Subcutaneous abdominal adipose tissue (tissue), 5 donors: ENCODE data around the gene GATD1.

Experiments used
- H3K27ac ChIP-seq: one replicate; pipeline ENCODE4 v1.7.0; 2013; ENCODE audit warnings: low read depth, mild to moderate bottlenecking, inconsistent platforms, low read length, moderate library complexity
- H3K27me3 ChIP-seq, 5 donors: one replicate each; pipeline ENCODE4 v1.7.0; 2013; ENCODE audit warnings: low read length in 5 of 5, inconsistent platforms in 1 of 5; ENCODE audit not compliant: control insufficient read depth in 5 of 5, insufficient read depth in 4 of 5
- H3K36me3 ChIP-seq, 5 donors: one replicate each; pipeline ENCODE4 v1.7.0; 2013; ENCODE audit warnings: low read length in 5 of 5; ENCODE audit not compliant: control insufficient read depth in 5 of 5, insufficient read depth in 5 of 5
- H3K4me1 ChIP-seq, 5 donors: one replicate each; pipeline ENCODE4 v1.7.0; 2013; ENCODE audit warnings: low read length in 5 of 5, mild to moderate bottlenecking in 3 of 5, moderate library complexity in 1 of 5; ENCODE audit not compliant: control insufficient read depth in 5 of 5, insufficient read depth in 5 of 5
- H3K4me3 ChIP-seq, 5 donors: one replicate each; pipeline ENCODE4 v1.7.0; 2013; ENCODE audit warnings: low read length in 5 of 5, low read depth in 1 of 5
- H3K9ac ChIP-seq, 5 donors: one replicate each; pipeline ENCODE4 v1.7.0; 2013; ENCODE audit warnings: low read length in 5 of 5, mild to moderate bottlenecking in 4 of 5, moderate library complexity in 3 of 5
- H3K9me3 ChIP-seq, 5 donors: one replicate each; pipeline ENCODE4 v1.7.0; 2013; ENCODE audit warnings: low read length in 5 of 5; ENCODE audit not compliant: control insufficient read depth in 5 of 5
- donor health status: healthy.
- donor health status: healthy.
- donor health status: healthy.
- donor health status: healthy.
- donor health status: healthy.

The GATD1 gene

GRCh38 chr11:795634-796564, 18.6 kb upstream of the GATD1 start:
- Histone ChIP-seq H3K4me3 (peak overlapping the region; percentile 71 to 80 (median 75)), H3K27me3 (no peaks in the 10 kb centered on the region), H3K36me3 (peaks cover 0 to 33% (median 15%) of the 10 kb centered on the region in 5 donors), H3K27ac (peak overlapping the region; percentile 69), H3K4me1 (peaks cover 1 to 53% (median 35%) of the 10 kb centered on the region in 5 donors), H3K9ac (peak overlapping the region in 4 of 5 donors; percentile 57 to 86 (median 74)), H3K9me3 (no peaks in the 10 kb centered on the region)

GRCh38 chr11:794766-795633, 17.7 kb upstream of the GATD1 start:
- Histone ChIP-seq H3K36me3 (peaks cover 0 to 25% (median 11%) of the 10 kb centered on the region in 5 donors), H3K9ac (peak overlapping the region in 2 of 5 donors; percentile 33 to 86), H3K27me3 (peaks cover 0 to 3% (median 0%) of the 10 kb centered on the region in 5 donors), H3K27ac (peak overlapping the region; percentile 41), H3K4me1 (peaks cover 1 to 53% (median 35%) of the 10 kb centered on the region in 5 donors), H3K4me3 (peak overlapping the region in 4 of 5 donors; percentile 24 to 77 (median 69)), H3K9me3 (no peaks in the 10 kb centered on the region)

GRCh38 chr11:794013-794765, 16.9 kb upstream of the GATD1 start:
- Histone ChIP-seq H3K36me3 (peaks cover 0 to 17% (median 7%) of the 10 kb centered on the region in 5 donors), H3K9ac (no peak overlapping the region), H3K27ac (no peak overlapping the region), H3K4me3 (no peak overlapping the region), H3K4me1 (peaks cover 1 to 53% (median 35%) of the 10 kb centered on the region in 5 donors), H3K27me3 (peaks cover 3 to 7% (median 5%) of the 10 kb centered on the region in 5 donors), H3K9me3 (no peaks in the 10 kb centered on the region)

- H3K36me3 ChIP-seq = peaks cover 0 to 14% (median 7%) of the 10 kb centered on the region in 5 donors
- no peak overlapping the region for H3K27ac ChIP-seq
- H3K27me3 ChIP-seq = peaks cover 7 to 14% (median 9%) of the 10 kb centered on the region in 5 donors
- no peak overlapping the region for H3K9ac ChIP-seq
- no peaks in the 10 kb centered on the region for H3K9me3 ChIP-seq
- no peak overlapping the region for H3K4me3 ChIP-seq
- H3K4me1 ChIP-seq = peaks cover 1 to 52% (median 35%) of the 10 kb centered on the region in 5 donors
Measured at GRCh38 chr11:793556-793955, 16.3 kb upstream of the GATD1 start.

- Histone ChIP-seq H3K27me3 (peaks cover 7 to 20% (median 12%) of the 10 kb centered on the region in 5 donors), H3K4me1 (peaks cover 1 to 48% (median 32%) of the 10 kb centered on the region in 5 donors), H3K27ac (no peak overlapping the region), H3K9me3 (no peaks in the 10 kb centered on the region), H3K9ac (no peak overlapping the region), H3K4me3 (no peak overlapping the region), H3K36me3 (peaks cover 0 to 14% (median 7%) of the 10 kb centered on the region in 5 donors)
Measured at GRCh38 chr11:792873-793272, 15.6 kb upstream of the GATD1 start.

GRCh38 chr11:792535-792821, 15.2 kb upstream of the GATD1 start:
- H3K4me1 ChIP-seq = peaks cover 1 to 44% (median 28%) of the 10 kb centered on the region in 5 donors
- H3K27me3 ChIP-seq = peaks cover 7 to 21% (median 12%) of the 10 kb centered on the region in 5 donors

GRCh38 chr11:791658-792534, 14.6 kb upstream of the GATD1 start:
- Histone ChIP-seq H3K9me3 (no peaks in the 10 kb centered on the region), H3K4me1 (peaks cover under 1 to 38% (median 22%) of the 10 kb centered on the region in 5 donors), H3K9ac (no peak overlapping the region), H3K4me3 (no peak overlapping the region), H3K36me3 (peaks cover 0 to 14% (median 7%) of the 10 kb centered on the region in 5 donors), H3K27me3 (peaks cover 7 to 22% (median 12%) of the 10 kb centered on the region in 5 donors), H3K27ac (no peak overlapping the region)

More at GRCh38 chr11:792535-792821, 15.2 kb upstream of the GATD1 start:
- H3K4me3 ChIP-seq = no peak overlapping the region
- no peaks in the 10 kb centered on the region for H3K9me3 ChIP-seq
- peaks cover 0 to 14% (median 7%) of the 10 kb centered on the region in 5 donors for H3K36me3 ChIP-seq
- H3K27ac ChIP-seq = no peak overlapping the region
- no peak overlapping the region for H3K9ac ChIP-seq

GRCh38 chr11:790721-791564, 13.7 kb upstream of the GATD1 start:
- Histone ChIP-seq H3K4me1 (peaks cover 0 to 30% (median 14%) of the 10 kb centered on the region in 5 donors), H3K27ac (no peak overlapping the region), H3K36me3 (peaks cover 0 to 15% (median 7%) of the 10 kb centered on the region in 5 donors), H3K4me3 (no peak overlapping the region), H3K9ac (no peak overlapping the region), H3K9me3 (no peaks in the 10 kb centered on the region), H3K27me3 (peaks cover 7 to 22% (median 12%) of the 10 kb centered on the region in 5 donors)
